MG63 (cell line): ENCODE measurements around the gene RNF26. TPM values are rescaled to one million over a fixed set of nuclear protein-coding genes. Genes with fewer than 3 reads are reported as not detected.
"Not testable (repeated sequence)": the region's sequence is repeated elsewhere in the genome, so short reads cannot be mapped to it uniquely, and the experiment has no call there.

Experiments used
- DNase-seq: peaks from one replicate; pipeline ENCODE4 v3.0.0-alpha.2; 2020
- H3K27me3 ChIP-seq: fragments of 250-450 bp; sonication (Bioruptor Pico); 2 replicates; pipeline ENCODE4 v1.5.1; 2020; ENCODE audit warnings: mild to moderate bottlenecking, moderate library complexity
- H3K36me3 ChIP-seq: fragments of 250-450 bp; sonication (Bioruptor Pico); 2 replicates; pipeline ENCODE4 v1.5.1; 2020; ENCODE audit warnings: mild to moderate bottlenecking, moderate library complexity
- H3K4me3 ChIP-seq: fragments of 250-450 bp; sonication (Bioruptor Pico); 2 replicates; pipeline ENCODE4 v1.5.1; 2020; ENCODE audit warnings: mild to moderate bottlenecking, moderate library complexity
- H3K9me3 ChIP-seq: fragments of 250-450 bp; sonication (Bioruptor Pico); 2 replicates; pipeline ENCODE4 v1.5.1; 2020; ENCODE audit warnings: mild to moderate bottlenecking, moderate library complexity
- total RNA-seq: library from RNA; depleted of rRNA; stranded (reverse); fragments of >200 nt; shearing (Covaris generic); gene quantifications from 2 replicates; pipeline ENCODE4 v1.2.3, GENCODE V29; 2014; ENCODE audit warnings: low replicate concordance; rRNA removed

The RNF26 gene
- total RNA-seq, 1 experiment from 2014 or later, result 23.3 TPM

GRCh38 chr11:119381181-119381988 is 47.1 kb downstream of the RNF26 start, which contains the start of gene USP2:
Gene USP2, minus strand, starts transcription at chr11:119381690. Its CDS starts 8,210 bp downstream, at chr11:119373480.
- Histone ChIP-seq H3K36me3 (no peaks in the 10 kb centered on the region), H3K4me3 (peak within 1 kb of the TSS; percentile 66), H3K27me3 (no peaks in the 10 kb centered on the region), H3K9me3 (no peaks in the 10 kb centered on the region)
- peak; percentile 93 for DNase-seq

- DNase-seq, result no peak
- no peaks in the 10 kb centered on the region for H3K36me3 ChIP-seq
- no peaks in the 10 kb centered on the region for H3K27me3 ChIP-seq
- H3K4me3 ChIP-seq, result peak overlapping the region; percentile 66
- no peaks in the 10 kb centered on the region for H3K9me3 ChIP-seq
These were observed 47.8 kb downstream of the RNF26 start for GRCh38 chr11:119382101-119382500.

DNA sequence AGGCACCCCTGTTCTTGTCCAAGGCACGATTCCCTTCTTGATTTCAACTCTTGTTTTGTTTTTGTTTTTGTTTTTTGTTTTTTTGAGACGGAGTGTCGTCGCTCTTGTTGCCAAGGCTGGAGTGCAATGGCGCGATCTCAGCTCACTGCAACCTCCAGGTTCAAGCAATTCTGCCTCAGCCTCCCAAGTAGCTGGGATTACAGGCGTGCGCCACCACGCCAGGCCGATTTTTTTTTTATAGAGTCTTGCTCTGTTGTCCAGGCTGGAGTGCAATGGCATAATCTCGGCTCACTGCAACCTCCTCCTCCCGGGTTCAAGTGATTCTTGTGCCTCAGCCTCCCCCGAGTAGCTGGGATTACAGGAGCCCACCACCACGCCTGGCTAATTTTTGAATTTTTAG is 48.2 kb downstream of the RNF26 start:
- H3K4me3 ChIP-seq, H3K36me3 ChIP-seq, H3K27me3 ChIP-seq, DNase-seq, H3K9me3 ChIP-seq: not testable (repeated sequence)

DNA sequence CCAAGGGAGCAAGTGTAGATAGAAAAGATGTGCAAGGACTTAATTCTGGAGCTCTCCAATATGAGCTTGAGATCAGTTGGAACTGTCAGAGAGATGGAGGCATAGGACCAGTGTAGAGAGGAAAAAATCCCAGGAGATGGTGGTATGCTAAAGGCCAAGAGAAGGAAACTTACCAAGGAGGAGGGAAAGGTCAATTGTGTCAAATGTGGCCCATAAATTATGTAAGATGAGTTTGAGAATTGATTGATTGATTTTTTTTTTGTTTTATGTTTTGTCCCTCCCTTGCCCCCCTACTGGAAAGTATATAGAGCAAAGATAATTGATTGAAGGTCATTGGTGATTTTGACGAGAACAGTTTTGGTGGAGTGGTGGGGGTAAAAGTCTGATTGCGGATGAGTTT is 50.0 kb downstream of the RNF26 start:
- no peaks in the 10 kb centered on the region for H3K27me3 ChIP-seq
- H3K9me3 ChIP-seq, result no peaks in the 10 kb centered on the region
- no peaks in the 10 kb centered on the region for H3K36me3 ChIP-seq
- H3K4me3 ChIP-seq, result no peak overlapping the region
- DNase-seq, result no peak

Other genes with a start within 250 kb of the RNF26 start
- 35.5 and 54.7 TPM in 2 replicates for gene HMBS, start 249.6 kb upstream of the RNF26 start, total RNA-seq
- gene DPAGT1, start 232.7 kb upstream of the RNF26 start, total RNA-seq, result 7.9 and 18.4 TPM in 2 replicates
- 2.9 and 5.1 TPM in 2 replicates for gene C2CD2L, start 227.2 kb upstream of the RNF26 start, total RNA-seq
- 8.3 and 27.5 TPM in 2 replicates for gene HINFP, start 212.9 kb upstream of the RNF26 start, total RNA-seq
- not detected in 2 replicates for gene ABCG4, start 185.5 kb upstream of the RNF26 start, total RNA-seq
- 12.9 and 16.8 TPM in 2 replicates for gene NLRX1, start 165.8 kb upstream of the RNF26 start, total RNA-seq
- not detected in 2 replicates for gene NHERF4, start 149.1 kb upstream of the RNF26 start, total RNA-seq
- 5.7 and 6.2 TPM in 2 replicates for gene CBL, start 128.2 kb upstream of the RNF26 start, total RNA-seq
- gene MCAM, start 17.4 kb upstream of the RNF26 start, total RNA-seq, result 1.8 and 13.6 TPM in 2 replicates
- gene C1QTNF5, start 6.4 kb downstream of the RNF26 start, total RNA-seq, result not detected in 2 replicates
- not detected in 2 replicates for gene MFRP, start 12.2 kb downstream of the RNF26 start, total RNA-seq
- gene USP2, start 47.2 kb downstream of the RNF26 start, total RNA-seq, result 2.1 TPM in 1 of 2 replicates, not detected in the other
- 122 and 188 TPM in 2 replicates for gene THY1, start 88.6 kb downstream of the RNF26 start, total RNA-seq